Prostate gland (tissue), 2 donors: ENCODE results near the gene LPCAT1.

Experiments used
- CTCF ChIP-seq, 4 experiments: fragments of 200-600 bp in 2 of 4; fragments of 450-650 bp in 2 of 4; sonication (generic) in 2 of 4; IDR thresholded peaks; 1 replicate in 3 of 4; 2 replicates in 1 of 4; pipeline ENCODE4 v1.5.1; 2016 to 2019; ENCODE audit warnings: antibody characterized with exemption in 4 of 4, mild to moderate bottlenecking in 2 of 4, moderate library complexity in 2 of 4
- POLR2A ChIP-seq: fragments of 450-650 bp; IDR thresholded peaks from one replicate; pipeline ENCODE4 v1.6.1; 2016; ENCODE audit warnings: antibody characterized with exemption, mild to moderate bottlenecking
- POLR2AphosphoS5 ChIP-seq: sonication (generic); formaldehyde crosslinking; IDR thresholded peaks from one replicate; pipeline ENCODE4 v1.6.1; 2017; ENCODE audit warnings: antibody characterized with exemption

- TF ChIP-seq POLR2A (no peak), CTCF (IDR thresholded peaks at IDR 0.05) (no peak), POLR2AphosphoS5 (no peak)
These were observed 35.2 kb upstream of the LPCAT1 start for GRCh38 chr5:1558944-1559343.
